GM23248 (cell line): ENCODE measurements around the gene LRRN2.

ENCODE experiments used
- EZH2 ChIP-seq: fragments of 200-600 bp; sonication (generic); IDR thresholded peaks from 2 replicates; pipeline ENCODE4 v1.6.1; 2018; ENCODE audit warnings: antibody characterized with exemption, mild to moderate bottlenecking; ENCODE audit not compliant: insufficient read depth, poor library complexity, severe bottlenecking
- EZH2phosphoT487 ChIP-seq: fragments of 200-600 bp; sonication (generic); IDR thresholded peaks from 2 replicates; pipeline ENCODE4 v1.6.1; 2018; ENCODE audit warnings: antibody characterized with exemption, moderate library complexity, mild to moderate bottlenecking, low read depth; ENCODE audit not compliant: insufficient read depth

- no peak for TF ChIP-seq EZH2
- no peak for TF ChIP-seq EZH2phosphoT487
These were observed 17.2 kb upstream of the LRRN2 start for GRCh38 chr1:204702552-204703267.
